ENCODE data around the gene CLEC17A. TPM values are rescaled to one million over a fixed set of nuclear protein-coding genes. Genes with fewer than 3 reads are reported as not detected.

CLEC17A gene
- total and polyA plus RNA-seq, 2 of the 13 experiments (the other 11 are each of a cell fraction or from before 2014, with no cell fraction given), result not detected

DNA sequence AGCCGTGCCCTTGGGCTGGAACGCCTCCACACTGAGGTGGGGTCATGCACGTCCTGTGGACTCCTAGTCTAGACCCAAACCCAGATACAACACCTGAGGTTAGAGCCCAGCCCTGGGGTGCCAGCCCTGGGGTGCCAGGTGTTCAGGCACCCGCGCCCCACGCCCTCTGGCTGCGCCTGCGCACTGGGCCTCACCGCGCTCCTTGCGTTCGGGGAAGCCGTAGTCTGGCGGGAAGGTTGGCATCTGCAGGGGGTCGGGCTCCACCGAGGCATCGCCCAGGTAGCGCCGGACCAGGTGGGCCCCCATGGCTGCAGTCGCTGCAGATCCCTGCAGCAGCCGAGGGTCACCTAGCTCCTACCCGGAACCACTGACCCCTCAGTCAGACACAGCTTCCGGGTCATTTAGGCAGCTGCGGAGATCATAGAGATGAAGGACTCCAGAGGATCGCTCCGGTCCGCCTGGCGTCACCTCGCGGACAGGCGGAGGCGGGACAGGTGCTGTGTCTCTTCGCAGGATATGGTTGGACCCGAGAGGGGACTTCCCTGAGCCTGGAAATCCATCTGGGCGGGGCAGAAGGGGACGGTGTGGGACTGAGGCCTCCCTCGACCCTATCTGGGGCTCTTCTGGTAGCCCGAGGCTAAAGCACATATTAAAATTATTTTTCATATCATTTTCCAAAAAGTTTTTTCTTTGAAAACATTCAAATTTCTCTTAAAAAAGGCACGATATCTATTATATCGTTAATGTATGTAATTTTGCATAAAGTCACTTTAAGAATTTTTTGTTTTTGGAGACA, 11.0 kb upstream of the CLEC17A start, which contains the start of gene NDUFB7 (continued):
- TF ChIP-seq ZSCAN12 (CRISPR knock-in tag; IDR thresholded peaks at IDR 0.05), result no peak
- TF ChIP-seq ZNF33B (CRISPR knock-in tag; IDR thresholded peaks at IDR 0.05), result peak; percentile 97
- no peak for TF ChIP-seq DNMT1 (CRISPR knock-in tag; IDR thresholded peaks at IDR 0.05)
- TF ChIP-seq GTF2F1 (IDR thresholded peaks at IDR 0.05; ENCODE audit: low read length), result no peak
- TF ChIP-seq ZMYM2 (CRISPR knock-in tag; IDR thresholded peaks at IDR 0.05), result no peak
- peak; percentile 47; the same call in 1 of the 2 replicates for TF ChIP-seq ZNF337 (CRISPR knock-in tag; IDR thresholded peaks at IDR 0.05; ENCODE audit: borderline replicate concordance, low read depth)
- TF ChIP-seq RBFOX2 (IDR thresholded peaks at IDR 0.05; ENCODE audit: low read depth, low read length), result peak; percentile 94
- peak; percentile 94 for TF ChIP-seq SPEN (CRISPR knock-in tag; IDR thresholded peaks at IDR 0.05; ENCODE audit: low read depth)
- TF ChIP-seq, protein P1, sequence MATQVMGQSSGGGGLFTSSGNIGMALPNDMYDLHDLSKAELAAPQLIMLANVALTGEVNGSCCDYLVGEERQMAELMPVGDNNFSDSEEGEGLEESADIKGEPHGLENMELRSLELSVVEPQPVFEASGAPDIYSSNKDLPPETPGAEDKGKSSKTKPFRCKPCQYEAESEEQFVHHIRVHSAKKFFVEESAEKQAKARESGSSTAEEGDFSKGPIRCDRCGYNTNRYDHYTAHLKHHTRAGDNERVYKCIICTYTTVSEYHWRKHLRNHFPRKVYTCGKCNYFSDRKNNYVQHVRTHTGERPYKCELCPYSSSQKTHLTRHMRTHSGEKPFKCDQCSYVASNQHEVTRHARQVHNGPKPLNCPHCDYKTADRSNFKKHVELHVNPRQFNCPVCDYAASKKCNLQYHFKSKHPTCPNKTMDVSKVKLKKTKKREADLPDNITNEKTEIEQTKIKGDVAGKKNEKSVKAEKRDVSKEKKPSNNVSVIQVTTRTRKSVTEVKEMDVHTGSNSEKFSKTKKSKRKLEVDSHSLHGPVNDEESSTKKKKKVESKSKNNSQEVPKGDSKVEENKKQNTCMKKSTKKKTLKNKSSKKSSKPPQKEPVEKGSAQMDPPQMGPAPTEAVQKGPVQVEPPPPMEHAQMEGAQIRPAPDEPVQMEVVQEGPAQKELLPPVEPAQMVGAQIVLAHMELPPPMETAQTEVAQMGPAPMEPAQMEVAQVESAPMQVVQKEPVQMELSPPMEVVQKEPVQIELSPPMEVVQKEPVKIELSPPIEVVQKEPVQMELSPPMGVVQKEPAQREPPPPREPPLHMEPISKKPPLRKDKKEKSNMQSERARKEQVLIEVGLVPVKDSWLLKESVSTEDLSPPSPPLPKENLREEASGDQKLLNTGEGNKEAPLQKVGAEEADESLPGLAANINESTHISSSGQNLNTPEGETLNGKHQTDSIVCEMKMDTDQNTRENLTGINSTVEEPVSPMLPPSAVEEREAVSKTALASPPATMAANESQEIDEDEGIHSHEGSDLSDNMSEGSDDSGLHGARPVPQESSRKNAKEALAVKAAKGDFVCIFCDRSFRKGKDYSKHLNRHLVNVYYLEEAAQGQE (IDR thresholded peaks at IDR 0.05; ENCODE audit: borderline replicate concordance in 1 of 2, low read depth in 1 of 2, low read length in 2 of 2), result no peak
- TF ChIP-seq ZFP36 (IDR thresholded peaks at IDR 0.05; ENCODE audit: borderline replicate concordance, low read depth, low read length, partially characterized antibody), result no peak
- no peak for TF ChIP-seq ZNF816 (CRISPR knock-in tag; IDR thresholded peaks at IDR 0.05; ENCODE audit: borderline replicate concordance)
- peak; percentile 21; the same call in 1 of the 2 replicates for TF ChIP-seq NR2F2 (IDR thresholded peaks at IDR 0.05; ENCODE audit: borderline replicate concordance, low read depth)
- peak; percentile 55; the same call in 1 of the 2 replicates for TF ChIP-seq SIX1 (CRISPR knock-in tag; IDR thresholded peaks at IDR 0.05; ENCODE audit: borderline replicate concordance)
- TF ChIP-seq NFKB2 (CRISPR knock-in tag; IDR thresholded peaks at IDR 0.05; ENCODE audit: borderline replicate concordance), result peak; percentile 75; the same call in 1 of the 2 replicates
- 0 out of 2 replicates have a peak, but pooled peaks have one; percentile 84 for TF ChIP-seq ZNF713 (CRISPR knock-in tag; IDR thresholded peaks at IDR 0.05)
- TF ChIP-seq ZNF549 (CRISPR knock-in tag; IDR thresholded peaks at IDR 0.05), result no peak
- no peak for TF ChIP-seq FOXK2 (IDR thresholded peaks at IDR 0.05)
- TF ChIP-seq ZKSCAN8 (CRISPR knock-in tag; IDR thresholded peaks at IDR 0.05; ENCODE audit: borderline replicate concordance), result peak; percentile 88; the same call in 1 of the 2 replicates
- TF ChIP-seq U2AF2 (IDR thresholded peaks at IDR 0.05; ENCODE audit: low read depth, low read length), result no peak
- TF ChIP-seq IRF2 (CRISPR knock-in tag; IDR thresholded peaks at IDR 0.05), result peak; percentile 97
- no peak for TF ChIP-seq ZNF841 (CRISPR knock-in tag; IDR thresholded peaks at IDR 0.05; ENCODE audit: borderline replicate concordance)
- TF ChIP-seq WIZ (CRISPR knock-in tag; IDR thresholded peaks at IDR 0.05), result no peak
- TF ChIP-seq POGZ (CRISPR knock-in tag; IDR thresholded peaks at IDR 0.05), result peak; percentile 91
- peak; percentile 65; the same call in 1 of the 2 replicates for TF ChIP-seq ZNF329 (CRISPR knock-in tag; IDR thresholded peaks at IDR 0.05; ENCODE audit: low read depth)
- TF ChIP-seq PHB2 (IDR thresholded peaks at IDR 0.05; ENCODE audit: partially characterized antibody), result no peak
- no peak for TF ChIP-seq ZNF496 (CRISPR knock-in tag; IDR thresholded peaks at IDR 0.05; ENCODE audit: insufficient replicate concordance)
- TF ChIP-seq, protein P2, sequence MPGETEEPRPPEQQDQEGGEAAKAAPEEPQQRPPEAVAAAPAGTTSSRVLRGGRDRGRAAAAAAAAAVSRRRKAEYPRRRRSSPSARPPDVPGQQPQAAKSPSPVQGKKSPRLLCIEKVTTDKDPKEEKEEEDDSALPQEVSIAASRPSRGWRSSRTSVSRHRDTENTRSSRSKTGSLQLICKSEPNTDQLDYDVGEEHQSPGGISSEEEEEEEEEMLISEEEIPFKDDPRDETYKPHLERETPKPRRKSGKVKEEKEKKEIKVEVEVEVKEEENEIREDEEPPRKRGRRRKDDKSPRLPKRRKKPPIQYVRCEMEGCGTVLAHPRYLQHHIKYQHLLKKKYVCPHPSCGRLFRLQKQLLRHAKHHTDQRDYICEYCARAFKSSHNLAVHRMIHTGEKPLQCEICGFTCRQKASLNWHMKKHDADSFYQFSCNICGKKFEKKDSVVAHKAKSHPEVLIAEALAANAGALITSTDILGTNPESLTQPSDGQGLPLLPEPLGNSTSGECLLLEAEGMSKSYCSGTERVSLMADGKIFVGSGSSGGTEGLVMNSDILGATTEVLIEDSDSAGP (CRISPR knock-in tag; IDR thresholded peaks at IDR 0.05; ENCODE audit: borderline replicate concordance), result peak; percentile 88; the same call in 1 of the 2 replicates
